ENCODE measurements around the gene CA6.
"Not testable (repeated sequence)": the region's sequence is repeated elsewhere in the genome, so short reads cannot be mapped to it uniquely, and the experiment has no call there.

GRCh38 chr1:8897505-8897904, 48.2 kb upstream of the CA6 start:
- not testable (repeated sequence) for TF ChIP-seq CTCF (conservative IDR thresholded peaks at IDR 0.05); ZFX (IDR thresholded peaks at IDR 0.05)

Measured in C4-2B (cell line).